Activated CD4-positive, alpha-beta T cell treated with anti-CD3 and anti-CD28 coated beads for 1 hour (primary cell): ENCODE data around the gene EDN2.

Experiments
- DNase-seq: peaks from one replicate; pipeline ENCODE4 v3.0.0-alpha.2; 2020

Gene EDN2

GRCh38 chr1:41482001-41482765, 2.3 kb downstream of the EDN2 start:
- no peak for DNase-seq

GRCh38 chr1:41481109-41481775, 3.2 kb downstream of the EDN2 start:
- no peak for DNase-seq

- DNase-seq, result no peak
Observed at GRCh38 chr1:41480204-41481108, 4.0 kb downstream of the EDN2 start.

- DNase-seq, result no peak
Observed at GRCh38 chr1:41479808-41480160, 4.7 kb downstream of the EDN2 start.

- DNase-seq, result no peak
Observed at GRCh38 chr1:41479000-41479807, 5.3 kb downstream of the EDN2 start.

GRCh38 chr1:41478118-41478748, 6.2 kb downstream of the EDN2 start:
- no peak for DNase-seq

GRCh38 chr1:41476807-41477361, 7.6 kb downstream of the EDN2 start:
- no peak for DNase-seq

GRCh38 chr1:41475859-41476567, 8.5 kb downstream of the EDN2 start:
- no peak for DNase-seq

GRCh38 chr1:41475346-41475745, 9.1 kb downstream of the EDN2 start:
- no peak for DNase-seq

GRCh38 chr1:41474490-41475271, 9.8 kb downstream of the EDN2 start:
- DNase-seq, result no peak

GRCh38 chr1:41473738-41474362, 10.6 kb downstream of the EDN2 start:
- DNase-seq, result no peak

- no peak for DNase-seq
Observed at GRCh38 chr1:41471658-41472057, 12.8 kb downstream of the EDN2 start.

GRCh38 chr1:41469706-41470105, 14.8 kb downstream of the EDN2 start:
- DNase-seq, result no peak

GRCh38 chr1:41468122-41468762, 16.2 kb downstream of the EDN2 start:
- DNase-seq, result no peak

GRCh38 chr1:41467673-41468072, 16.8 kb downstream of the EDN2 start:
- DNase-seq, result no peak

GRCh38 chr1:41466146-41466545, 18.3 kb downstream of the EDN2 start:
- DNase-seq, result no peak

- DNase-seq, result no peak
Observed at GRCh38 chr1:41465741-41466140, 18.7 kb downstream of the EDN2 start.

- no peak for DNase-seq
Observed at GRCh38 chr1:41464885-41465284, 19.6 kb downstream of the EDN2 start.

- DNase-seq, result no peak
Observed at GRCh38 chr1:41463516-41463915, 21.0 kb downstream of the EDN2 start.

- DNase-seq, result no peak
Observed at GRCh38 chr1:41462680-41463004, 21.8 kb downstream of the EDN2 start.
